ENCODE data around the gene AKAP13.

The AKAP13 gene

GRCh38 chr15:85760049-85760448 lies 379.6 kb downstream of the AKAP13 start:
- ATAC-seq (no peak), DNase-seq (no peak)
- H3K4me3 Mint-ChIP-seq, result no peak overlapping the region
- H3K27ac Mint-ChIP-seq, result no peak overlapping the region
- H3K27me3 Mint-ChIP-seq, result no peaks in the 10 kb centered on the region
- no peaks in the 10 kb centered on the region for H3K9me3 Mint-ChIP-seq
- H3K4me1 Mint-ChIP-seq, result no peaks in the 10 kb centered on the region

GRCh38 chr15:85760531-85761371 lies 380.3 kb downstream of the AKAP13 start:
- peak overlapping the region in 1 of 2 donors; percentile 22 for H3K27ac Mint-ChIP-seq
- no peaks in the 10 kb centered on the region for H3K27me3 Mint-ChIP-seq
- ATAC-seq (no peak), DNase-seq (no peak)
- no peaks in the 10 kb centered on the region for H3K4me1 Mint-ChIP-seq
- no peak overlapping the region for H3K4me3 Mint-ChIP-seq
- no peaks in the 10 kb centered on the region for H3K9me3 Mint-ChIP-seq

DNA sequence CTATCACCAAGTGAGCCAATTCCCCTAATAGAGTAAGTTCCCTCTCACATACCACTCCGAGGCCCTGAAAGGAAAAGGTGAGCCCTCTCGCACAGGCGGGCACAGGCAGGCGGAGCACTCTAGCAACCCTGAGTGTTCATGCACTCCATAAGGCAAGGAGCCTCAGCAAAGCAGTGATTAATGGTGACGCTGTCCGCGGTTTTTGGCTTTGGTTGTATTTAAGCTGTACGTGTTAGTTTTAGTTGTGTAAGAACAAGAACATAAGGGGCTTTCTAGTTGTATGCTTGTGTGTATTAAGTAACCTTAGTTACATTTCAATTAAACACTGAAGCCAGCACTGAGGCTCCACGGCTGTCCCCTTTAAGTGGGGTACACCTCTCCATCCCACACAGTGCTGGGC lies 381.2 kb downstream of the AKAP13 start:
- H3K9me3 Mint-ChIP-seq, result no peaks in the 10 kb centered on the region
- no peak for DNase-seq

GRCh38 chr15:85762039-85762755 lies 381.8 kb downstream of the AKAP13 start:
- H3K9me3 Mint-ChIP-seq, result no peaks in the 10 kb centered on the region
- no peak overlapping the region for H3K4me3 Mint-ChIP-seq
- no peak overlapping the region for H3K27ac Mint-ChIP-seq
- ATAC-seq (no peak), DNase-seq (no peak)
- H3K27me3 Mint-ChIP-seq, result no peaks in the 10 kb centered on the region
- H3K4me1 Mint-ChIP-seq, result peaks cover 6% of the 10 kb centered on the region

More for the DNA sequence above, 381.2 kb downstream of the AKAP13 start:
- Mint-ChIP-seq H3K4me1 (peaks cover 5% of the 10 kb centered on the region), H3K27me3 (no peaks in the 10 kb centered on the region), H3K27ac (no peak overlapping the region), H3K4me3 (no peak overlapping the region)
- ATAC-seq, result no peak

DNA sequence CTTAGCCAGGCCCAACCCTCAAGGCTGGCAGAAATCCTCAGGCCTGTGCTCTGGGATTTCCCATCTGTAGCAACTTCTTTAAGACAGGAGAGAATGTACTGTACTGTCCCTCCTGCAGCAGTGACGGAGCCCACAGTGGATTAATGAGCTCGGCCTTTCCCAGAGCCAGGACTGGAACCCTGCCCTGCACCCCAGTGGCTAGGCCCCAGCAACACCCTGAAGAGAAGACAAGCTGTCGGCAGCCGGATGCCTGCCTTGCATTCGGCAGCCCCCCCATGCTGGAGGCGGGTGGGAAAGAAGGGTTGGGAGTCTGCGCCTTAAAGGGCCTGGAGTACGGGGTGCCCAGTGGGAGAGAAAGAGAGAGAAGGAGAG lies 382.3 kb downstream of the AKAP13 start:
- ATAC-seq, result no peak

DNA sequence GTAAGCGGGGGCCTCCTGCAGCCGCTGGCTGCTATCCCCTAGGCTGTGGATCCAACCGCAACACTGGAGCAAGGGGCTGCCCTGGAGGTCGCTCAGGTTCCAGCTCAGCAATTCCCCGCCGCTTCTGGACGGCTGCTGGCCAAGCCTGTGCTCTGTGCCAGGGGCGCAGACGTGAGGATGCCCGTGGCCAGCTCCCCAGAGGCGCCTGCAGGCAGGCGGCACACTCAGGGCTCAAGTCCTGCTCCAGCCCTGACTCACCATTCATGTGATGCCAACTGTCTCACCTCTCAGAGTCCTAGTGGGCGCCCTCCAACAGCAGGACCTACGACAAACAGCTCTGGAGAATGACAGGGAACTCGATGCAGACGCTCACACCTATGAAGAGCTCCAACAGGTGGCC lies 382.8 kb downstream of the AKAP13 start:
- Mint-ChIP-seq H3K4me1 (peaks cover 6% of the 10 kb centered on the region), H3K9me3 (no peaks in the 10 kb centered on the region), H3K27me3 (no peaks in the 10 kb centered on the region), H3K4me3 (no peak overlapping the region), H3K27ac (peak overlapping the region in 1 of 2 donors; percentile 93)
- DNase-seq (no peak), ATAC-seq (no peak)

More for the DNA sequence above, 382.3 kb downstream of the AKAP13 start:
- H3K27me3 Mint-ChIP-seq, result no peaks in the 10 kb centered on the region
- H3K27ac Mint-ChIP-seq, result peak overlapping the region; percentile 10 to 56
- DNase-seq, result no peak
- peaks cover 6% of the 10 kb centered on the region for H3K4me1 Mint-ChIP-seq
- no peaks in the 10 kb centered on the region for H3K9me3 Mint-ChIP-seq
- no peak overlapping the region for H3K4me3 Mint-ChIP-seq

DNA sequence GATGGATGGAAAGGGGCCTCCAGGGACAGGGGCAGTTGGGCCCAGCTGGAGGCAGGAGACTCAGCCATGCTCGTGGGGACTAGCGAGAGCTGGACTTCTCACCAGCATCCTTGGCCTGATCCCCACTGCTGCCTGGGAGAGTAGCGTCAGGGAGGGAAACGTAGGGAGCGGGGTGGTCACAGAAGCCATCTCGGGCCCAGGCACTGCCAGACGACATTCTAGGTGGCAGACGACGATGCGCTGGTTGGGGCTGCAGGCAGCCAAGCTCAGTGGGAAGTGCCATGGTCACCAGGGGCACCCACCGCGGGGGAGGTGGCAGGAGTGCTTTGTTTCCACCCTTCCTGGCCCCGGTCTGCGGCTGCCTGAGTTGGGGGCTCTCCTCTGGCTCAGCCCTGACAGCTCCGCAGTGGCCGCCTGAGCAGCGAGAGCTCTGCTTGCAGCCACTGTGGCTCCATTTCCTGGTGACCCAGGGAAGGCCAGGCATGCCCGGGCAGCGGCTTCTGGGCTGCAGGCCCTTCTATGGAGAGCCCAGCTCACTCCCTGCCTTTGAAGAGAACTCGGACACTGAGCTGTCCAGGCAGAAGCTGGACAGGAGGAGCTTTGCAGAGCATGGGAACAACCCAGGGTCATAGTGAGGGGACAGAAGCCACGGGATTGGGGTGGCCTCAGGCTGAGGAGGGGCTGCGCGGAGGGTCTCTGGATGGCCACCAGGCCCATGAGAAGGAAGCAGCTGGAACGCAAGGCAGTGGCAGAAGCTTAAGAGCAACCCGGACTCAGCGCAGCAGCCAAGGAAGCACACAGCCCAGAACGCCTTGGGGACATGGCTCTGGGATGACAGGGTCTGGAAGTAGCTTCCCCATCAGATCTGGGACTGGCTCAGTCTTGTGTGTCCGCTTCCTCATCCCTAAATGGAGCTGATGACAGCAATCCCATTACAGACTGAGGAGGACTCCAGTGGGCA lies 383.6 kb downstream of the AKAP13 start:
- Mint-ChIP-seq H3K27ac (peak overlapping the region in 1 of 2 donors; percentile 93), H3K9me3 (no peaks in the 10 kb centered on the region), H3K4me1 (peaks cover 6% of the 10 kb centered on the region), H3K27me3 (no peaks in the 10 kb centered on the region), H3K4me3 (no peak overlapping the region)
- no peak for ATAC-seq
- DNase-seq, result no peak

GRCh38 chr15:85764649-85765277 lies 384.4 kb downstream of the AKAP13 start:
- ATAC-seq, result no peak
- H3K4me1 Mint-ChIP-seq, result peaks cover 6% of the 10 kb centered on the region
- DNase-seq, result no peak
- H3K27ac Mint-ChIP-seq, result peak overlapping the region in 1 of 2 donors; percentile 65
- no peaks in the 10 kb centered on the region for H3K9me3 Mint-ChIP-seq
- H3K27me3 Mint-ChIP-seq, result no peaks in the 10 kb centered on the region
- no peak overlapping the region for H3K4me3 Mint-ChIP-seq

DNA sequence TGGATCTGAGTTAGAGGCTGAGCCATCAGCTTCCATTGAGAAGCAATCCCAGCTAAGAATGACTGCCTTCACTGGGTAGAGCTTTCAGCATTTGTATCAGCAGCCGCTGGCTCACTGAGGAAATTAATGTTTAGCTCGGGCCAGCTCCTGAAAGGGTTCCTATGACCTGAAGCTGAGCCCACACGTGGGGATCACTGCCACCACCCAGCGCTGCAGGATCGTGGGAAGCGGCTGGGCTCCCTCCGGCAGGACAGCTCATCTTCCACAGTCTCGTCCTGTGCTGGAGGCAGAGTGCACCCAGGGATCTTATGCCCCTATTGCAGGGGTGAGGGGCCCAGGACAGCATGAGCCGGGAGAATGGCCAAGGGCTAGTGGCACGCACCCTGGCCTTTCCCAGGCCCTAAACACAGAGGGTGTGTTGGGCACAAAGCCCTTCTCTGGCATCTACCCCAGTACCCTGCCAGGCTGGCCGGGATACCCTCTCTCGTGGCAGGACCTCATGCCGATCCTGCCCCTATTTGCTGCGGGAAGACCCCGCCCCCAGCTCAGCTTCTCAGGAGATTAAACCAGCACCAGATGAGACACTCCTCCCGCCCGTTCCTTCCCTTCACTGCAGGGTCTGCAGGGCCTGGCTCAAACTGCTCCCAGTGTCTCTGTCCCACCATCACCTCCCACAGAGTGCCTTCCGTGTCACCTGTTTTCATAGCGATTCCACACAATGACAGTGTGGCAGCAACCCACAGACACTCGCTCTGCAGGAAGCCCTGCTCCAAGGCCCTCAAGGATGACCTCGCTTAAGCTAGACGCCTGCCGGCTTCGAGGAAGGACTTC lies 385.8 kb downstream of the AKAP13 start:
- peak overlapping the region in 1 of 2 donors; percentile 86 for H3K27ac Mint-ChIP-seq
- no peaks in the 10 kb centered on the region for H3K9me3 Mint-ChIP-seq
- no peak for ATAC-seq
- peaks cover 10% of the 10 kb centered on the region for H3K4me1 Mint-ChIP-seq
- no peaks in the 10 kb centered on the region for H3K27me3 Mint-ChIP-seq
- no peak for DNase-seq
- no peak overlapping the region for H3K4me3 Mint-ChIP-seq

DNA sequence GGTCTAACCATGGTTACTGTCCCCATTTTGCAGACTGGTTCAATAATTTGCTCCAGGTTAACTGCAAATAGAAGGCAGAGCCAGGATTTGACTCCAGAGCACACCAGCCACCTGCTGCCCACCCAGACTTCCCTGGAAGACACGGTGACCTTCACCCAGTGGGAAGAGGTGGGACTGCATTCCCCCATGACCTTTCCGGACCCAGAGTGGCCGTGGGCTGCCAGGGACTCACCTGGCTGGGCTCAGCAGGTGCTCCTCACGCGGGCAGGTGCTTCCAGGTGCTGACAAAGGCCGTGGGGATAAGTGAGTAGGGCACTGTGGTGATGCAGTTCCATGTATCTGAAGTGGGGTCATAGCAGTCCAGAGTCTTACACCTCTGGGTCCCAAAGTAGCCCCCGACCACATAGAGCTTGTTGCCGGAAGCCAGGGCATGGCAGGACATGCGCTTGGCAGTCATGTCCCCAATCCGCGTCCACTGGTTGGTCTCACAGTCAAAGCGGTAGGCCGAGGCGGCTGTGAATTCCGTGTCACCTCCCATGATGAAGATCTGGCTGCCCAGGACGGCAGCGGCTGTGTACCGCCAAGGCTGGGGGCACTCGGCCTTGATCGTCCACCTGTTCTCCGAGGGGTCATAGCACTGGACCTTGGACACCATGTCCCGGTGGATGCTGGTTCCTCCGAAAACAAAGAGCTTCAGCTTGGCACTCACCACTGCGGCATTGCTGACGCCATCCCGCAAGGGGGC lies 387.6 kb downstream of the AKAP13 start:
- no peak overlapping the region for H3K4me3 Mint-ChIP-seq
- DNase-seq (no peak), ATAC-seq (no peak)
- peaks cover 16% of the 10 kb centered on the region for H3K4me1 Mint-ChIP-seq
- H3K9me3 Mint-ChIP-seq, result no peaks in the 10 kb centered on the region
- no peak overlapping the region for H3K27ac Mint-ChIP-seq
- H3K27me3 Mint-ChIP-seq, result no peaks in the 10 kb centered on the region

GRCh38 chr15:85768595-85769168 lies 388.3 kb downstream of the AKAP13 start:
- DNase-seq (no peak), ATAC-seq (no peak)
- Mint-ChIP-seq H3K9me3 (no peaks in the 10 kb centered on the region), H3K27ac (no peak overlapping the region), H3K4me1 (peaks cover 16% of the 10 kb centered on the region), H3K27me3 (no peaks in the 10 kb centered on the region), H3K4me3 (no peak overlapping the region)

- Mint-ChIP-seq H3K27ac (no peak overlapping the region), H3K9me3 (no peaks in the 10 kb centered on the region), H3K27me3 (no peaks in the 10 kb centered on the region), H3K4me1 (peaks cover 16% of the 10 kb centered on the region), H3K4me3 (no peak overlapping the region)
- no peak for DNase-seq
- peak; percentile 21 for ATAC-seq
Observed at GRCh38 chr15:85769182-85769900, 388.9 kb downstream of the AKAP13 start.
